HCT116 (cell line): Measurements from ENCODE around the gene TPRG1. TPM values are rescaled to one million over a fixed set of nuclear protein-coding genes. Genes with fewer than 3 reads are reported as not detected.

Source experiments
- ATAC-seq: fragments of 200-7000 bp; cut with Tn5 transposase; 2 replicates; pipeline ENCODE4 v1.9.1; 2020; ENCODE audit warnings: mild to moderate bottlenecking, moderate library complexity
- BruUV-seq: library from RNA; stranded (reverse); fragments of 400-500 nt; replicated peaks from 2 replicates; lab custom pipeline; 2021; lab: Mats Ljungman, UMichigan
- CTCF ChIA-PET: fragments of 300-600 bp; sonication (Branson Sonifier 250); formaldehyde crosslinking; loops from one replicate; lab custom pipeline; 2021; ENCODE audit warnings: antibody characterized with exemption; lab: Charles Lee
- POLR2A ChIA-PET: fragments of 300-600, 350-600 bp; sonication (Branson Sonifier 250); formaldehyde crosslinking; loops from one replicate; lab custom pipeline; 2021; ENCODE audit warnings: antibody characterized with exemption; lab: Charles Lee
- RAD21 ChIA-PET, 2 experiments: fragments of 300-600 bp; sonication (Branson Sonifier 250); formaldehyde crosslinking; loops; one replicate each; lab custom pipeline; 2023; ENCODE audit warnings: low total read pairs in 2 of 2; ENCODE audit not compliant: uncharacterized antibody in 2 of 2, unreplicated experiment in 2 of 2, low non-redundant PET in 1 of 2; lab: Charles Lee
- DNase-seq: peaks from one replicate; pipeline ENCODE4 v3.0.0-alpha.2; 2010; ENCODE audit warnings: low read depth, low spot score
- H2AFZ ChIP-seq: fragments of 200-600 bp; shearing (Covaris generic), sonication (generic); 2 replicates; pipeline ENCODE4 v1.6.1; 2017; ENCODE audit warnings: low read depth, mixed run types, mixed read lengths, antibody characterized with exemption, low read length; ENCODE audit not compliant: poor library complexity, severe bottlenecking
- H3K27ac ChIP-seq: 2 replicates; pipeline ENCODE4 v1.5.1; 2012; ENCODE audit warnings: low read depth, low read length
- H3K27me3 ChIP-seq: fragments of 200-600 bp; sonication (generic); 2 replicates; pipeline ENCODE4 v1.6.1; 2016; ENCODE audit warnings: mixed run types, low read length, mixed read lengths; ENCODE audit not compliant: insufficient read depth
- H3K36me3 ChIP-seq, 2 experiments: fragments of 200-500 bp in 1 of 2; fragments of 200-600 bp in 1 of 2; sonication (Bioruptor generic) in 1 of 2; sonication (generic) in 1 of 2; 2 replicates each; pipeline versions ENCODE4 v1.5.1 to v1.6.1; 2014 to 2016; ENCODE audit warnings: low read length in 2 of 2, inconsistent platforms in 1 of 2, mixed read lengths in 1 of 2, mixed run types in 1 of 2; ENCODE audit not compliant: insufficient read depth in 2 of 2, control insufficient read depth in 1 of 2
- H3K4me1 ChIP-seq, 2 experiments: fragments of 200-600 bp in 1 of 2; sonication (generic) in 1 of 2; 2 replicates each; pipeline versions ENCODE4 v1.5.1 to v1.6.1; 2012 to 2017; ENCODE audit warnings: low read length in 2 of 2, inconsistent platforms in 1 of 2, mild to moderate bottlenecking in 1 of 2, mixed read lengths in 1 of 2, mixed run types in 1 of 2, moderate library complexity in 1 of 2; ENCODE audit not compliant: insufficient read depth in 2 of 2, control insufficient read depth in 1 of 2
- H3K4me2 ChIP-seq: fragments of 200-600 bp; sonication (generic); 2 replicates; pipeline ENCODE4 v1.6.1; 2017; ENCODE audit warnings: mixed run types, low read length, mixed read lengths
- H3K4me3 ChIP-seq, 2 experiments: fragments of 200-600 bp in 1 of 2; sonication (generic) in 1 of 2; replicated peaks in 1 of 2; 2 replicates each; pipeline ENCODE4 v1.5.1; 2011 to 2016; ENCODE audit warnings: low read length in 2 of 2, control low read depth in 1 of 2, low read depth in 1 of 2, mild to moderate bottlenecking in 1 of 2, mixed read lengths in 1 of 2, mixed run types in 1 of 2
- H3K79me2 ChIP-seq: fragments of 200-600 bp; sonication (generic); 2 replicates; pipeline ENCODE4 v1.6.1; 2017; ENCODE audit warnings: mild to moderate bottlenecking, mixed run types, low read length, moderate library complexity, mixed read lengths; ENCODE audit not compliant: insufficient read depth
- H3K9ac ChIP-seq: fragments of 200-600 bp; sonication (generic); 2 replicates; pipeline ENCODE4 v1.6.1; 2016; ENCODE audit warnings: low read length, mixed read lengths
- H3K9me2 ChIP-seq: fragments of 200-600 bp; sonication (generic), shearing (Covaris generic); 2 replicates; pipeline ENCODE4 v1.6.1; 2017; ENCODE audit warnings: mixed run types, mild to moderate bottlenecking, moderate library complexity; ENCODE audit not compliant: insufficient read depth
- H3K9me3 ChIP-seq, 2 experiments: fragments of 200-500 bp in 1 of 2; fragments of 200-600 bp in 1 of 2; sonication (Bioruptor generic) in 1 of 2; sonication (generic) in 1 of 2; 2 replicates each; pipeline ENCODE4 v1.6.1; 2014 to 2017; ENCODE audit warnings: low read length in 2 of 2, mixed read lengths in 2 of 2, inconsistent platforms in 1 of 2, low read depth in 1 of 2, mild to moderate bottlenecking in 1 of 2, mixed run types in 1 of 2, moderate library complexity in 1 of 2; ENCODE audit not compliant: control insufficient read depth in 1 of 2, insufficient read depth in 1 of 2
- H4K20me1 ChIP-seq: fragments of 200-600 bp; sonication (generic), shearing (Covaris generic); 2 replicates; pipeline ENCODE4 v1.6.1; 2017; ENCODE audit warnings: mixed run types, mild to moderate bottlenecking, moderate library complexity; ENCODE audit not compliant: insufficient read depth
- ELF1 ChIP-seq: IDR thresholded peaks from 2 replicates; pipeline ENCODE4 v1.6.1; 2012; ENCODE audit warnings: low read depth, borderline replicate concordance
- EZH2 ChIP-seq: fragments of 200-600 bp; sonication (generic); IDR thresholded peaks from 2 replicates; pipeline ENCODE4 v1.6.1; 2017; ENCODE audit warnings: antibody characterized with exemption, mixed run types
- EZH2phosphoT487 ChIP-seq: fragments of 200-600 bp; IDR thresholded peaks from 2 replicates; pipeline ENCODE4 v1.6.1; 2018; ENCODE audit warnings: antibody characterized with exemption, borderline replicate concordance
- JUND ChIP-seq: IDR thresholded peaks from 2 replicates; pipeline ENCODE4 v1.6.1; 2012
- POLR2A ChIP-seq: IDR thresholded peaks from 2 replicates; pipeline ENCODE4 v1.7.0; 2011; ENCODE audit warnings: borderline replicate concordance; ENCODE audit not compliant: insufficient read depth, insufficient read length; ENCODE audit errors: extremely low read depth
- RAD21 ChIP-seq: IDR thresholded peaks from 2 replicates; pipeline ENCODE4 v1.6.1; 2012; ENCODE audit warnings: low read depth, mild to moderate bottlenecking
- SP1 ChIP-seq: IDR thresholded peaks from 2 replicates; pipeline ENCODE4 v1.6.1; 2012; ENCODE audit warnings: low read depth
- intact Hi-C: fragments of 100-400 bp; cut with micrococcal nuclease; formaldehyde crosslinking; loops from 2 replicates; pipeline ENCODE4 v1.10.0; 2022
- total RNA-seq: library from RNA; stranded (reverse); gene quantifications from one replicate; pipeline ENCODE4 v1.2.1, GENCODE V29; 2021; ENCODE audit not compliant: unreplicated experiment
- TF ChIP-seq, protein P1 (sequence below): IDR thresholded peaks from 2 replicates; pipeline ENCODE4 v1.6.1; 2011; ENCODE audit warnings: mild to moderate bottlenecking, low read length, moderate library complexity; ENCODE audit not compliant: insufficient replicate concordance; ENCODE audit errors: extremely low read depth
- TF ChIP-seq, protein P2 (sequence below): IDR thresholded peaks from 2 replicates; pipeline ENCODE4 v1.6.1; 2012
- TF ChIP-seq, protein P3 (sequence below): IDR thresholded peaks from 2 replicates; pipeline ENCODE4 v1.6.1; 2012; ENCODE audit warnings: low read depth

TPRG1 gene
- total RNA-seq, 1 experiment from 2014 or later: 2.8 TPM

DNA sequence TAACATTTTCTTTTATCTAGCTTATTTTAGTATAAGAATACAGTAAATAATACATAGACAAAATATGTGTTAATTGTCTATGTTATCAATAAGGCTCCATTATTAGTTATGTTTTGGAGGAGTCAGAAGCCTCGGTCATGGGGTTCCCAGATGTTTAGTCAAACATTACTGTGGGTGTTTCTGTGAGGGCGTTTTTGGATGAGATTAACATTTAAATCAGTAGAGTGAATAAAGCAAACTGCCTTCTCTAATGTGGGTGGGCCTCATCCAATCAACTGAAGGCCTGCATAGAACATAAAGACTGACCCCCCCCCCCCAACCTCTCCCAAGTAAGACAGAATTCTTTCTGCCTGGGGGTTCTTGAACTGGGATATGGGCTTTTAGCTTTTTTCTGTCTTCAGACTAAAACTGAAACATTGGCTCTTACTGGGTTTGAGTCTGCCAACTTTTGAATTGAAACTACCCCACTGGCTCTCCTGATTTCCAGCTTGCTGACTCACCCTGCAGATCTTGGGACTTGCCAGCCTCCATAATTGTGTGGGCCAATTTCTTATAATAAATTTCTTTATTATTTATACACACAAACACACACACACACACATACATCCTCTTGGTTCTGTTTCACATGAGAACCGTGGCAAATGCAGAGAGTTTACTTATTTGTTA is 192.0 kb downstream of the TPRG1 start:
- H4K20me1 ChIP-seq: no peaks in the 10 kb centered on the region
- no peaks in the 10 kb centered on the region for H3K36me3 ChIP-seq
- H3K27ac ChIP-seq: no peak overlapping the region
- no peak for ATAC-seq
- TF ChIP-seq JUND (no peak), RAD21 (no peak), EZH2phosphoT487 (no peak), ELF1 (no peak), EZH2 (no peak), POLR2A (no peak), SP1 (no peak)
- TF ChIP-seq, protein P1, sequence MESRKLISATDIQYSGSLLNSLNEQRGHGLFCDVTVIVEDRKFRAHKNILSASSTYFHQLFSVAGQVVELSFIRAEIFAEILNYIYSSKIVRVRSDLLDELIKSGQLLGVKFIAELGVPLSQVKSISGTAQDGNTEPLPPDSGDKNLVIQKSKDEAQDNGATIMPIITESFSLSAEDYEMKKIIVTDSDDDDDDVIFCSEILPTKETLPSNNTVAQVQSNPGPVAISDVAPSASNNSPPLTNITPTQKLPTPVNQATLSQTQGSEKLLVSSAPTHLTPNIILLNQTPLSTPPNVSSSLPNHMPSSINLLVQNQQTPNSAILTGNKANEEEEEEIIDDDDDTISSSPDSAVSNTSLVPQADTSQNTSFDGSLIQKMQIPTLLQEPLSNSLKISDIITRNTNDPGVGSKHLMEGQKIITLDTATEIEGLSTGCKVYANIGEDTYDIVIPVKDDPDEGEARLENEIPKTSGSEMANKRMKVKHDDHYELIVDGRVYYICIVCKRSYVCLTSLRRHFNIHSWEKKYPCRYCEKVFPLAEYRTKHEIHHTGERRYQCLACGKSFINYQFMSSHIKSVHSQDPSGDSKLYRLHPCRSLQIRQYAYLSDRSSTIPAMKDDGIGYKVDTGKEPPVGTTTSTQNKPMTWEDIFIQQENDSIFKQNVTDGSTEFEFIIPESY: no peak
- TF ChIP-seq, protein P2, sequence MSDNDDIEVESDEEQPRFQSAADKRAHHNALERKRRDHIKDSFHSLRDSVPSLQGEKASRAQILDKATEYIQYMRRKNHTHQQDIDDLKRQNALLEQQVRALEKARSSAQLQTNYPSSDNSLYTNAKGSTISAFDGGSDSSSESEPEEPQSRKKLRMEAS: no peak
- TF ChIP-seq, protein P3, sequence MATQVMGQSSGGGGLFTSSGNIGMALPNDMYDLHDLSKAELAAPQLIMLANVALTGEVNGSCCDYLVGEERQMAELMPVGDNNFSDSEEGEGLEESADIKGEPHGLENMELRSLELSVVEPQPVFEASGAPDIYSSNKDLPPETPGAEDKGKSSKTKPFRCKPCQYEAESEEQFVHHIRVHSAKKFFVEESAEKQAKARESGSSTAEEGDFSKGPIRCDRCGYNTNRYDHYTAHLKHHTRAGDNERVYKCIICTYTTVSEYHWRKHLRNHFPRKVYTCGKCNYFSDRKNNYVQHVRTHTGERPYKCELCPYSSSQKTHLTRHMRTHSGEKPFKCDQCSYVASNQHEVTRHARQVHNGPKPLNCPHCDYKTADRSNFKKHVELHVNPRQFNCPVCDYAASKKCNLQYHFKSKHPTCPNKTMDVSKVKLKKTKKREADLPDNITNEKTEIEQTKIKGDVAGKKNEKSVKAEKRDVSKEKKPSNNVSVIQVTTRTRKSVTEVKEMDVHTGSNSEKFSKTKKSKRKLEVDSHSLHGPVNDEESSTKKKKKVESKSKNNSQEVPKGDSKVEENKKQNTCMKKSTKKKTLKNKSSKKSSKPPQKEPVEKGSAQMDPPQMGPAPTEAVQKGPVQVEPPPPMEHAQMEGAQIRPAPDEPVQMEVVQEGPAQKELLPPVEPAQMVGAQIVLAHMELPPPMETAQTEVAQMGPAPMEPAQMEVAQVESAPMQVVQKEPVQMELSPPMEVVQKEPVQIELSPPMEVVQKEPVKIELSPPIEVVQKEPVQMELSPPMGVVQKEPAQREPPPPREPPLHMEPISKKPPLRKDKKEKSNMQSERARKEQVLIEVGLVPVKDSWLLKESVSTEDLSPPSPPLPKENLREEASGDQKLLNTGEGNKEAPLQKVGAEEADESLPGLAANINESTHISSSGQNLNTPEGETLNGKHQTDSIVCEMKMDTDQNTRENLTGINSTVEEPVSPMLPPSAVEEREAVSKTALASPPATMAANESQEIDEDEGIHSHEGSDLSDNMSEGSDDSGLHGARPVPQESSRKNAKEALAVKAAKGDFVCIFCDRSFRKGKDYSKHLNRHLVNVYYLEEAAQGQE: no peak
- no peak for DNase-seq
- POLR2A ChIA-PET: no interaction called here
- CTCF ChIA-PET: no interaction called here
- no peak overlapping the region for H2AFZ ChIP-seq
- intact Hi-C loops: no loop called here
- no peaks in the 10 kb centered on the region for H3K9me2 ChIP-seq
- H3K4me2 ChIP-seq: no peak overlapping the region
- H3K9me3 ChIP-seq: no peaks in the 10 kb centered on the region
- no peaks in the 10 kb centered on the region for H3K4me1 ChIP-seq
- H3K27me3 ChIP-seq: no peaks in the 10 kb centered on the region
- H3K79me2 ChIP-seq: no peaks in the 10 kb centered on the region
- no peak overlapping the region for H3K4me3 ChIP-seq
- no TSS peak for BruUV-seq
- RAD21 ChIA-PET: no interaction called here
- no peak overlapping the region for H3K9ac ChIP-seq
